Measurements from ENCODE around the gene CHURC1.

The CHURC1 gene

Small RNA genes lying within 50 kb of the gene (small RNA-seq; reads per million reads assigned to genes)
- gene RPPH1-2P = 0 reads per million in 2 experiments
